HCT116 (cell line): Measurements from ENCODE around the gene PITPNC1. TPM values are rescaled to one million over a fixed set of nuclear protein-coding genes. Genes with fewer than 3 reads are reported as not detected.

Experiments
- ATAC-seq: fragments of 200-7000 bp; cut with Tn5 transposase; 2 replicates; pipeline ENCODE4 v1.9.1; 2020; ENCODE audit warnings: mild to moderate bottlenecking, moderate library complexity
- BruUV-seq: library from RNA; stranded (reverse); fragments of 400-500 nt; replicated peaks from 2 replicates; lab custom pipeline; 2021; lab: Mats Ljungman, UMichigan
- CTCF ChIA-PET: fragments of 300-600 bp; sonication (Branson Sonifier 250); formaldehyde crosslinking; loops from one replicate; lab custom pipeline; 2021; ENCODE audit warnings: antibody characterized with exemption; lab: Charles Lee
- POLR2A ChIA-PET: fragments of 300-600, 350-600 bp; sonication (Branson Sonifier 250); formaldehyde crosslinking; loops from one replicate; lab custom pipeline; 2021; ENCODE audit warnings: antibody characterized with exemption; lab: Charles Lee
- RAD21 ChIA-PET, 2 experiments: fragments of 300-600 bp; sonication (Branson Sonifier 250); formaldehyde crosslinking; loops; one replicate each; lab custom pipeline; 2023; ENCODE audit warnings: low total read pairs in 2 of 2; ENCODE audit not compliant: uncharacterized antibody in 2 of 2, unreplicated experiment in 2 of 2, low non-redundant PET in 1 of 2; lab: Charles Lee
- DNase-seq: peaks from one replicate; pipeline ENCODE4 v3.0.0-alpha.2; 2010; ENCODE audit warnings: low read depth, low spot score
- H2AFZ ChIP-seq: fragments of 200-600 bp; shearing (Covaris generic), sonication (generic); 2 replicates; pipeline ENCODE4 v1.6.1; 2017; ENCODE audit warnings: low read depth, mixed run types, mixed read lengths, antibody characterized with exemption, low read length; ENCODE audit not compliant: poor library complexity, severe bottlenecking
- H3K27ac ChIP-seq: 2 replicates; pipeline ENCODE4 v1.5.1; 2012; ENCODE audit warnings: low read depth, low read length
- H3K27me3 ChIP-seq: fragments of 200-600 bp; sonication (generic); 2 replicates; pipeline ENCODE4 v1.6.1; 2016; ENCODE audit warnings: mixed run types, low read length, mixed read lengths; ENCODE audit not compliant: insufficient read depth
- H3K36me3 ChIP-seq, 2 experiments: fragments of 200-500 bp in 1 of 2; fragments of 200-600 bp in 1 of 2; sonication (Bioruptor generic) in 1 of 2; sonication (generic) in 1 of 2; 2 replicates each; pipeline versions ENCODE4 v1.5.1 to v1.6.1; 2014 to 2016; ENCODE audit warnings: low read length in 2 of 2, inconsistent platforms in 1 of 2, mixed read lengths in 1 of 2, mixed run types in 1 of 2; ENCODE audit not compliant: insufficient read depth in 2 of 2, control insufficient read depth in 1 of 2
- H3K4me1 ChIP-seq, 2 experiments: fragments of 200-600 bp in 1 of 2; sonication (generic) in 1 of 2; 2 replicates each; pipeline versions ENCODE4 v1.5.1 to v1.6.1; 2012 to 2017; ENCODE audit warnings: low read length in 2 of 2, inconsistent platforms in 1 of 2, mild to moderate bottlenecking in 1 of 2, mixed read lengths in 1 of 2, mixed run types in 1 of 2, moderate library complexity in 1 of 2; ENCODE audit not compliant: insufficient read depth in 2 of 2, control insufficient read depth in 1 of 2
- H3K4me2 ChIP-seq: fragments of 200-600 bp; sonication (generic); 2 replicates; pipeline ENCODE4 v1.6.1; 2017; ENCODE audit warnings: mixed run types, low read length, mixed read lengths
- H3K4me3 ChIP-seq, 2 experiments: fragments of 200-600 bp in 1 of 2; sonication (generic) in 1 of 2; replicated peaks in 1 of 2; 2 replicates each; pipeline ENCODE4 v1.5.1; 2011 to 2016; ENCODE audit warnings: low read length in 2 of 2, control low read depth in 1 of 2, low read depth in 1 of 2, mild to moderate bottlenecking in 1 of 2, mixed read lengths in 1 of 2, mixed run types in 1 of 2
- H3K79me2 ChIP-seq: fragments of 200-600 bp; sonication (generic); 2 replicates; pipeline ENCODE4 v1.6.1; 2017; ENCODE audit warnings: mild to moderate bottlenecking, mixed run types, low read length, moderate library complexity, mixed read lengths; ENCODE audit not compliant: insufficient read depth
- H3K9ac ChIP-seq: fragments of 200-600 bp; sonication (generic); 2 replicates; pipeline ENCODE4 v1.6.1; 2016; ENCODE audit warnings: low read length, mixed read lengths
- H3K9me2 ChIP-seq: fragments of 200-600 bp; sonication (generic), shearing (Covaris generic); 2 replicates; pipeline ENCODE4 v1.6.1; 2017; ENCODE audit warnings: mixed run types, mild to moderate bottlenecking, moderate library complexity; ENCODE audit not compliant: insufficient read depth
- H3K9me3 ChIP-seq, 2 experiments: fragments of 200-500 bp in 1 of 2; fragments of 200-600 bp in 1 of 2; sonication (Bioruptor generic) in 1 of 2; sonication (generic) in 1 of 2; 2 replicates each; pipeline ENCODE4 v1.6.1; 2014 to 2017; ENCODE audit warnings: low read length in 2 of 2, mixed read lengths in 2 of 2, inconsistent platforms in 1 of 2, low read depth in 1 of 2, mild to moderate bottlenecking in 1 of 2, mixed run types in 1 of 2, moderate library complexity in 1 of 2; ENCODE audit not compliant: control insufficient read depth in 1 of 2, insufficient read depth in 1 of 2
- H4K20me1 ChIP-seq: fragments of 200-600 bp; sonication (generic), shearing (Covaris generic); 2 replicates; pipeline ENCODE4 v1.6.1; 2017; ENCODE audit warnings: mixed run types, mild to moderate bottlenecking, moderate library complexity; ENCODE audit not compliant: insufficient read depth
- CBX3 ChIP-seq: IDR thresholded peaks from 2 replicates; pipeline ENCODE4 v1.6.1; 2012; ENCODE audit warnings: low read depth
- CEBPB ChIP-seq: IDR thresholded peaks from 2 replicates; pipeline ENCODE4 v1.6.1; 2012; ENCODE audit warnings: low read depth
- EGR1 ChIP-seq: IDR thresholded peaks from 2 replicates; pipeline ENCODE4 v1.6.1; 2012; ENCODE audit warnings: low read depth
- ELF1 ChIP-seq: IDR thresholded peaks from 2 replicates; pipeline ENCODE4 v1.6.1; 2012; ENCODE audit warnings: low read depth, borderline replicate concordance
- EZH2phosphoT487 ChIP-seq: fragments of 200-600 bp; IDR thresholded peaks from 2 replicates; pipeline ENCODE4 v1.6.1; 2018; ENCODE audit warnings: antibody characterized with exemption, borderline replicate concordance
- FOSL1 ChIP-seq: IDR thresholded peaks from 2 replicates; pipeline ENCODE4 v1.6.1; 2012; ENCODE audit warnings: low read depth
- JUND ChIP-seq: IDR thresholded peaks from 2 replicates; pipeline ENCODE4 v1.6.1; 2012
- POLR2A ChIP-seq: IDR thresholded peaks from 2 replicates; pipeline ENCODE4 v1.7.0; 2011; ENCODE audit warnings: borderline replicate concordance; ENCODE audit not compliant: insufficient read depth, insufficient read length; ENCODE audit errors: extremely low read depth
- POLR2AphosphoS5 ChIP-seq: IDR thresholded peaks from 2 replicates; pipeline ENCODE4 v1.6.1; 2011; ENCODE audit warnings: mild to moderate bottlenecking, low read depth, low read length, moderate library complexity
- RAD21 ChIP-seq: IDR thresholded peaks from 2 replicates; pipeline ENCODE4 v1.6.1; 2012; ENCODE audit warnings: low read depth, mild to moderate bottlenecking
- SIN3A ChIP-seq: IDR thresholded peaks from 2 replicates; pipeline ENCODE4 v1.6.1; 2012; ENCODE audit warnings: low read depth
- SP1 ChIP-seq: IDR thresholded peaks from 2 replicates; pipeline ENCODE4 v1.6.1; 2012; ENCODE audit warnings: low read depth
- SRF ChIP-seq: IDR thresholded peaks from 2 replicates; pipeline ENCODE4 v1.6.1; 2012; ENCODE audit warnings: low read depth
- TCF7L2 ChIP-seq: IDR thresholded peaks from 2 replicates; pipeline ENCODE4 v1.7.0; 2011; ENCODE audit warnings: borderline replicate concordance, inconsistent platforms; ENCODE audit not compliant: insufficient read depth, insufficient read length; ENCODE audit errors: extremely low read depth
- YY1 ChIP-seq: IDR thresholded peaks from 2 replicates; pipeline ENCODE4 v1.6.1; 2011; ENCODE audit warnings: low read length, low read depth, moderate library complexity, mild to moderate bottlenecking; ENCODE audit not compliant: insufficient replicate concordance; ENCODE audit errors: extremely low read depth
- ZFX ChIP-seq: fragments of 450-650 bp; IDR thresholded peaks from 2 replicates; pipeline ENCODE4 v1.6.1; 2017
- intact Hi-C: fragments of 100-400 bp; cut with micrococcal nuclease; formaldehyde crosslinking; loops from 2 replicates; pipeline ENCODE4 v1.10.0; 2022
- total RNA-seq: library from RNA; stranded (reverse); gene quantifications from one replicate; pipeline ENCODE4 v1.2.1, GENCODE V29; 2021; ENCODE audit not compliant: unreplicated experiment
- TF ChIP-seq, protein P1 (sequence below): IDR thresholded peaks from 2 replicates; pipeline ENCODE4 v1.6.1; 2011; ENCODE audit warnings: mild to moderate bottlenecking, low read length, moderate library complexity; ENCODE audit not compliant: insufficient replicate concordance; ENCODE audit errors: extremely low read depth
- TF ChIP-seq, protein P2 (sequence below): IDR thresholded peaks from 2 replicates; pipeline ENCODE4 v1.6.1; 2012; ENCODE audit warnings: low read depth
- TF ChIP-seq, protein P3 (sequence below): IDR thresholded peaks from 2 replicates; pipeline ENCODE4 v1.6.1; 2012

PITPNC1 gene
- total RNA-seq, 1 experiment from 2014 or later = 41.9 TPM

DNA sequence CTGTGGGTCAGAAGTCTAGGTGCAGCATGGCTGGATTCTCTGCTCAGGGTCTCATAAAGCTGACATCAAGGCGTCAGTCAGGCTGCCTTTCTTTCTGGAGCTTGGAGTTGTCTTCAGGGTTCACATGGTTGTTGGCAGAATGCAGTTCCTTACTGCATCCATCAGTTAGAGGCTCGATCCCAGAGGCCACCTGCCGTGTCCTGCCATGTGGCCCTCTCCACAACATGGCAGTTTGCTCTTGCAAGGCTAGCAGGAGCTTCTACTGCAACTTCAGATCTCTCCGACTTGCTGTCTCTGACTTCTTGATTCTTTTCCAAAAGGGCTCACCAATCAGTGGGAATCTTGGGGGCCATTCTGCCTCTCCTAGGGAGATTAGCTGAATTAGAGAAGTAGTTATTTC lies 11.9 kb downstream of the PITPNC1 start:
- Histone ChIP-seq H3K4me2 (no peak overlapping the region), H3K4me3 (no peak overlapping the region), H3K9me2 (no peaks in the 10 kb centered on the region), H3K9ac (no peak overlapping the region), H2AFZ (no peak overlapping the region), H3K27ac (no peak overlapping the region; the same call in 1 of the 2 replicates), H3K4me1 (peaks cover 23 to 57% of the 10 kb centered on the region in 2 experiments), H3K9me3 (no peaks in the 10 kb centered on the region), H4K20me1 (no peaks in the 10 kb centered on the region), H3K27me3 (no peaks in the 10 kb centered on the region), H3K79me2 (peaks cover 62% of the 10 kb centered on the region), H3K36me3 (no peaks in the 10 kb centered on the region)
- intact Hi-C loops = no loop called here
- TF ChIP-seq SIN3A (no peak), ZFX (no peak), POLR2AphosphoS5 (no peak), TCF7L2 (no peak), CEBPB (no peak), RAD21 (no peak), SP1 (no peak), EZH2phosphoT487 (no peak), SRF (no peak), FOSL1 (no peak), YY1 (no peak), CBX3 (no peak), POLR2A (no peak), ELF1 (no peak), JUND (no peak), EGR1 (no peak)
- TF ChIP-seq, protein P1, sequence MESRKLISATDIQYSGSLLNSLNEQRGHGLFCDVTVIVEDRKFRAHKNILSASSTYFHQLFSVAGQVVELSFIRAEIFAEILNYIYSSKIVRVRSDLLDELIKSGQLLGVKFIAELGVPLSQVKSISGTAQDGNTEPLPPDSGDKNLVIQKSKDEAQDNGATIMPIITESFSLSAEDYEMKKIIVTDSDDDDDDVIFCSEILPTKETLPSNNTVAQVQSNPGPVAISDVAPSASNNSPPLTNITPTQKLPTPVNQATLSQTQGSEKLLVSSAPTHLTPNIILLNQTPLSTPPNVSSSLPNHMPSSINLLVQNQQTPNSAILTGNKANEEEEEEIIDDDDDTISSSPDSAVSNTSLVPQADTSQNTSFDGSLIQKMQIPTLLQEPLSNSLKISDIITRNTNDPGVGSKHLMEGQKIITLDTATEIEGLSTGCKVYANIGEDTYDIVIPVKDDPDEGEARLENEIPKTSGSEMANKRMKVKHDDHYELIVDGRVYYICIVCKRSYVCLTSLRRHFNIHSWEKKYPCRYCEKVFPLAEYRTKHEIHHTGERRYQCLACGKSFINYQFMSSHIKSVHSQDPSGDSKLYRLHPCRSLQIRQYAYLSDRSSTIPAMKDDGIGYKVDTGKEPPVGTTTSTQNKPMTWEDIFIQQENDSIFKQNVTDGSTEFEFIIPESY = no peak
- TF ChIP-seq, protein P2, sequence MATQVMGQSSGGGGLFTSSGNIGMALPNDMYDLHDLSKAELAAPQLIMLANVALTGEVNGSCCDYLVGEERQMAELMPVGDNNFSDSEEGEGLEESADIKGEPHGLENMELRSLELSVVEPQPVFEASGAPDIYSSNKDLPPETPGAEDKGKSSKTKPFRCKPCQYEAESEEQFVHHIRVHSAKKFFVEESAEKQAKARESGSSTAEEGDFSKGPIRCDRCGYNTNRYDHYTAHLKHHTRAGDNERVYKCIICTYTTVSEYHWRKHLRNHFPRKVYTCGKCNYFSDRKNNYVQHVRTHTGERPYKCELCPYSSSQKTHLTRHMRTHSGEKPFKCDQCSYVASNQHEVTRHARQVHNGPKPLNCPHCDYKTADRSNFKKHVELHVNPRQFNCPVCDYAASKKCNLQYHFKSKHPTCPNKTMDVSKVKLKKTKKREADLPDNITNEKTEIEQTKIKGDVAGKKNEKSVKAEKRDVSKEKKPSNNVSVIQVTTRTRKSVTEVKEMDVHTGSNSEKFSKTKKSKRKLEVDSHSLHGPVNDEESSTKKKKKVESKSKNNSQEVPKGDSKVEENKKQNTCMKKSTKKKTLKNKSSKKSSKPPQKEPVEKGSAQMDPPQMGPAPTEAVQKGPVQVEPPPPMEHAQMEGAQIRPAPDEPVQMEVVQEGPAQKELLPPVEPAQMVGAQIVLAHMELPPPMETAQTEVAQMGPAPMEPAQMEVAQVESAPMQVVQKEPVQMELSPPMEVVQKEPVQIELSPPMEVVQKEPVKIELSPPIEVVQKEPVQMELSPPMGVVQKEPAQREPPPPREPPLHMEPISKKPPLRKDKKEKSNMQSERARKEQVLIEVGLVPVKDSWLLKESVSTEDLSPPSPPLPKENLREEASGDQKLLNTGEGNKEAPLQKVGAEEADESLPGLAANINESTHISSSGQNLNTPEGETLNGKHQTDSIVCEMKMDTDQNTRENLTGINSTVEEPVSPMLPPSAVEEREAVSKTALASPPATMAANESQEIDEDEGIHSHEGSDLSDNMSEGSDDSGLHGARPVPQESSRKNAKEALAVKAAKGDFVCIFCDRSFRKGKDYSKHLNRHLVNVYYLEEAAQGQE = no peak
- TF ChIP-seq, protein P3, sequence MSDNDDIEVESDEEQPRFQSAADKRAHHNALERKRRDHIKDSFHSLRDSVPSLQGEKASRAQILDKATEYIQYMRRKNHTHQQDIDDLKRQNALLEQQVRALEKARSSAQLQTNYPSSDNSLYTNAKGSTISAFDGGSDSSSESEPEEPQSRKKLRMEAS = no peak
- BruUV-seq = no TSS peak
- ChIA-PET RAD21 (interaction anchor here in 1 of 2 experiments (0.6 kb wide), 1 partner anchor 52 kb away, joined by 8 read pairs; no protein-coding TSS in a partner anchor), POLR2A (no interaction called here), CTCF (interaction anchor here (0.9 to 5.5 kb wide), 4 partner anchors 10 to 86 kb away, joined by 3 to 50 read pairs (median 5); no protein-coding TSS in a partner anchor)
- DNase-seq (no peak), ATAC-seq (no peak)
